Measurements from ENCODE around the gene NCAPG. TPM values are rescaled to one million over a fixed set of nuclear protein-coding genes. Genes with fewer than 3 reads are reported as not detected.

Gene NCAPG, protein sequence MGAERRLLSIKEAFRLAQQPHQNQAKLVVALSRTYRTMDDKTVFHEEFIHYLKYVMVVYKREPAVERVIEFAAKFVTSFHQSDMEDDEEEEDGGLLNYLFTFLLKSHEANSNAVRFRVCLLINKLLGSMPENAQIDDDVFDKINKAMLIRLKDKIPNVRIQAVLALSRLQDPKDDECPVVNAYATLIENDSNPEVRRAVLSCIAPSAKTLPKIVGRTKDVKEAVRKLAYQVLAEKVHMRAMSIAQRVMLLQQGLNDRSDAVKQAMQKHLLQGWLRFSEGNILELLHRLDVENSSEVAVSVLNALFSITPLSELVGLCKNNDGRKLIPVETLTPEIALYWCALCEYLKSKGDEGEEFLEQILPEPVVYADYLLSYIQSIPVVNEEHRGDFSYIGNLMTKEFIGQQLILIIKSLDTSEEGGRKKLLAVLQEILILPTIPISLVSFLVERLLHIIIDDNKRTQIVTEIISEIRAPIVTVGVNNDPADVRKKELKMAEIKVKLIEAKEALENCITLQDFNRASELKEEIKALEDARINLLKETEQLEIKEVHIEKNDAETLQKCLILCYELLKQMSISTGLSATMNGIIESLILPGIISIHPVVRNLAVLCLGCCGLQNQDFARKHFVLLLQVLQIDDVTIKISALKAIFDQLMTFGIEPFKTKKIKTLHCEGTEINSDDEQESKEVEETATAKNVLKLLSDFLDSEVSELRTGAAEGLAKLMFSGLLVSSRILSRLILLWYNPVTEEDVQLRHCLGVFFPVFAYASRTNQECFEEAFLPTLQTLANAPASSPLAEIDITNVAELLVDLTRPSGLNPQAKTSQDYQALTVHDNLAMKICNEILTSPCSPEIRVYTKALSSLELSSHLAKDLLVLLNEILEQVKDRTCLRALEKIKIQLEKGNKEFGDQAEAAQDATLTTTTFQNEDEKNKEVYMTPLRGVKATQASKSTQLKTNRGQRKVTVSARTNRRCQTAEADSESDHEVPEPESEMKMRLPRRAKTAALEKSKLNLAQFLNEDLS
- 10 to 100 TPM; 79.1 to 87.5 TPM for total RNA-seq

DNA sequence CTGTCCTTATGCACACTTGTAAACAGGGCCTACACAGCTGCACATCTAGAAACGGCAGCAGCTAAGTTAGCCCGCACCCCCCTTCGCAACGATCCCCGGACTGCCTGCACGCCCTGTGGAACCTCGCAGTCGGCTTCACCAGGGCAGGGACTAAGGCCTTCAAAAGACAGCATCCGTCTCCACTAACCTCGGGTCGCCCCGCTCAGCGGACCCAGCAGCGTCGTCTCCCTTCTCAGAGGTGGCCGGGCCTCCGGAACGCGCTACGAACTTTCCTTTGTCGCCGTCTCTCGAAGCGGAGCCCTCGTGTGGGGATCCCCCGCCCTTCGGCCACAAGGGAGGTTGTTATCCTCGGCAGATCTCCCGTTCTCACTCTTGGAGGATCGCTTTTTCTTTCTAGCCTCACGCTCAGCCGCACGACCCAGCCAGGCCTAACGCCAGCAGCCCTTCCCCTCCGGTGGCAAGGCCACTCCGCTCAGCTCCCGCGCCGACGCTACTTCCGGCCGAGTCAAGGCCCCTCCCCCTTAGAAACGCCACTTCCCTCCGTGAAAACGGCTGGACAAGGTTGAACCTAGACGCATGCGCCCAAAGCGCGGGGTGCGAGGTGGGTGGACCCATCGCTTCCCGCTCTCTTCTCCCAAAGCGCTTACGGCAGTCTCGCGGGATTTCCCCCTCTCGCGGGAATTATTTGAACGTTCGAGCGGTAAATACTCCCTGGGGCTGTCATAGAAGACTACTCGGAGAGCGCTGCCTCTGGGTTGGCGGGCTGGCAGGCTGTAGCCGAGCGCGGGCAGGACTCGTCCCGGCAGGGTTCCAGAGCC, at the start of gene NCAPG, which contains the start of gene DCAF16:
Gene NCAPG, plus strand, starts transcription at position 720 of the 818 bp plus-strand sequence. CDS start 99 bp downstream, outside the sequence.
Gene DCAF16, minus strand, starts transcription at position 498 of the 818 bp plus-strand sequence. CDS start 6,616 bp downstream, outside the sequence.
- H3K27me3 Mint-ChIP-seq (ENCODE audit: low read depth) = no peaks in the 10 kb centered on the region
- ATAC-seq (replicated peaks in 1 of 2) = peak; percentile 91
- H3K9me3 Mint-ChIP-seq = no peaks in the 10 kb centered on the region
- peaks cover 57% of the 10 kb centered on the region for H3K4me1 Mint-ChIP-seq (ENCODE audit: low read depth)
- H3K27ac Mint-ChIP-seq = peak within 1 kb of the TSS; percentile 95
- peak; percentile 99 for DNase-seq
- peak within 1 kb of the TSS; percentile 84 to 98 for H3K4me3 Mint-ChIP-seq
- peaks cover 11 to 46% of the 10 kb centered on the region in 2 donors for H3K36me3 Mint-ChIP-seq (ENCODE audit: insufficient read depth in 2 of 2)

DNA sequence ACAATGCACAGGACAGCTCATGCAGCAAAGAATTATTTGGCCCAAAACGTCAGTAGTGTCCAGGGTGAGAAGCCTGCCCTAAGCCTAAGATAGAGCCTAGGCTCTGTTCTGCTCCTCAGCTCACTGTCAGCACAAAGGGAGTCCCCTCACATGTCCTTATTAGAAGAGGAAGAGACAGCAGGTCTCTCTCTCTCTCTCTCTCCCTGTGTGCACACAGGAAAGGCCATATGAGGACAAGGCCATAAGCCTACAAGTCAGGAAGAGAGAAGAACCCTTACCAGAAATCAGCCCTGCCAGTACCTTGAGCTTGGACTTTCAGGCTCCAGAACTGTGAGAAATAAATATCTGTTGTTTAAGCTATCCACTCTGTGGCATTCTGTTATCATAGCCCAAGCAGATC, 49.7 kb upstream of the NCAPG start:
- no peaks in the 10 kb centered on the region for H3K27me3 Mint-ChIP-seq (ENCODE audit: low read depth)
- ATAC-seq (replicated peaks in 1 of 2) (no peak), DNase-seq (no peak)
- H3K9me3 Mint-ChIP-seq = peaks cover 1 to 2% of the 10 kb centered on the region in 2 donors
- peaks cover 5% of the 10 kb centered on the region for H3K4me1 Mint-ChIP-seq (ENCODE audit: low read depth)
- H3K27ac Mint-ChIP-seq = no peak overlapping the region
- H3K36me3 Mint-ChIP-seq (ENCODE audit: insufficient read depth in 2 of 2) = peaks cover under 1 to 2% of the 10 kb centered on the region in 2 donors
- H3K4me3 Mint-ChIP-seq = no peak overlapping the region

DNA sequence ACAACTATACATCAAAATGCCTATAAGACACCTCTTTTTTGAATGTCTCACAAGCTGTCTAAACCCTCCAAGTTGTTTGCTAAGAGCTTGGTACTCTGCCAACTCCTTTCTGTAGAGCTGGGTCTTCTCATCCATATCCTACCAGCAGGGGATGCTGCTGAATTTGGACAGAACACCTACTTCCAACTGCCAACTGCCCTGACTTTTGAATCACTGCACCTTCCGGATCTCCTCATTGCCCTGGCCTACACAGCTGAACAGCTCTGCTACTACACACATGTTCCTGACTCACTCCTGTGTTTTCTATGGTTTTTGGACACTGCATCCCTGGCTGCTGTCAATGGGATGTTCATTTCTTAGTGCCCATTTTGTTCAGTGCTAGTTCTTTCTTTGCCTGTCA, 48.1 kb upstream of the NCAPG start:
- Mint-ChIP-seq H3K4me3 (no peak overlapping the region), H3K27me3 (ENCODE audit: low read depth) (no peaks in the 10 kb centered on the region), H3K27ac (no peak overlapping the region), H3K9me3 (peaks cover 2 to 3% of the 10 kb centered on the region in 2 donors), H3K36me3 (ENCODE audit: insufficient read depth in 2 of 2) (peaks cover 2 to 4% of the 10 kb centered on the region in 2 donors), H3K4me1 (ENCODE audit: low read depth) (peaks cover 5% of the 10 kb centered on the region)
- DNase-seq = no peak
- ATAC-seq (replicated peaks in 1 of 2) = no peak

DNA sequence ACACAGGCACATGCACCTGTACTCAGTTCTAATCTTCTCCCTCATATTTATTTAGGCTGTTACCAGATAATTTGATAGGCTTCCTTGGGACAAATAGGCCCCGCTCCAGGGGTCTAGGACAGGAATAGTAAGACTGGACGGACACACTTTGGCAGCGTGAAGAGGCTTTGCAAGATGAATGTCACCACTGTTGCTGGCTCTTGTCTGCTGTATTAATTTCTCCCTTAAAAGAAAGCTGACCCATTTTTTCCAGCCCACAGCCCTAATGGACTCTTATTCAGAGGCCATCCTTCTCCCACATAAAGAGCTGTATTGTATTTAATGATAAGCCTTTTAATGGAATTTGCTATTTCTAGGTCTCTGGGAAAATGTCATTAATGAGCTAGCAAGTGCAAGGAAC, 47.4 kb upstream of the NCAPG start:
- Mint-ChIP-seq H3K36me3 (ENCODE audit: insufficient read depth in 2 of 2) (peaks cover 2 to 4% of the 10 kb centered on the region in 2 donors), H3K9me3 (peaks cover 2 to 3% of the 10 kb centered on the region in 2 donors), H3K27me3 (ENCODE audit: low read depth) (no peaks in the 10 kb centered on the region), H3K27ac (no peak overlapping the region), H3K4me1 (ENCODE audit: low read depth) (peaks cover 5% of the 10 kb centered on the region), H3K4me3 (no peak overlapping the region)
- ATAC-seq (replicated peaks in 1 of 2) = no peak
- no peak for DNase-seq

DNA sequence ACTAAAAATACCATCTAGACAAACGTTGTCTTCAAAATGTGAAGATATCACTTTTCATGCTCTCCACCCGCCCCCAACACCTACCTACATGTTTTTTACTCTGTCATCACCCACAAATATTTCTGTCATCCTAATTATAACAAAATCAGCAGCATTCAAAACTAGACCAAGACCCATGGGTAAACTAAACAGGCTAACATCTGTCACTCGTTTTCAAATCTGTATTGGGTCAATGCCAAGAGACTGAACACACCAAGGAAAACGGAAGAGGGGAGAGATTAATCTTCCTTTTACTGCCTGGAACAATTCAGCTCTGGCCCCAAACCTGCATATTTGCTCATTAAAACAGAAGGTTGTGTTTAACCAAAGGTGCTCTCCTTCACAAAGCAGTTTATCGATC, 46.8 kb upstream of the NCAPG start:
- ATAC-seq (replicated peaks in 1 of 2) (no peak), DNase-seq (no peak)
- Mint-ChIP-seq H3K4me1 (ENCODE audit: low read depth) (peaks cover 5% of the 10 kb centered on the region), H3K27ac (no peak overlapping the region), H3K9me3 (peaks cover 2 to 3% of the 10 kb centered on the region in 2 donors), H3K27me3 (ENCODE audit: low read depth) (no peaks in the 10 kb centered on the region), H3K36me3 (ENCODE audit: insufficient read depth in 2 of 2) (peaks cover 2 to 4% of the 10 kb centered on the region in 2 donors), H3K4me3 (no peak overlapping the region)

DNA sequence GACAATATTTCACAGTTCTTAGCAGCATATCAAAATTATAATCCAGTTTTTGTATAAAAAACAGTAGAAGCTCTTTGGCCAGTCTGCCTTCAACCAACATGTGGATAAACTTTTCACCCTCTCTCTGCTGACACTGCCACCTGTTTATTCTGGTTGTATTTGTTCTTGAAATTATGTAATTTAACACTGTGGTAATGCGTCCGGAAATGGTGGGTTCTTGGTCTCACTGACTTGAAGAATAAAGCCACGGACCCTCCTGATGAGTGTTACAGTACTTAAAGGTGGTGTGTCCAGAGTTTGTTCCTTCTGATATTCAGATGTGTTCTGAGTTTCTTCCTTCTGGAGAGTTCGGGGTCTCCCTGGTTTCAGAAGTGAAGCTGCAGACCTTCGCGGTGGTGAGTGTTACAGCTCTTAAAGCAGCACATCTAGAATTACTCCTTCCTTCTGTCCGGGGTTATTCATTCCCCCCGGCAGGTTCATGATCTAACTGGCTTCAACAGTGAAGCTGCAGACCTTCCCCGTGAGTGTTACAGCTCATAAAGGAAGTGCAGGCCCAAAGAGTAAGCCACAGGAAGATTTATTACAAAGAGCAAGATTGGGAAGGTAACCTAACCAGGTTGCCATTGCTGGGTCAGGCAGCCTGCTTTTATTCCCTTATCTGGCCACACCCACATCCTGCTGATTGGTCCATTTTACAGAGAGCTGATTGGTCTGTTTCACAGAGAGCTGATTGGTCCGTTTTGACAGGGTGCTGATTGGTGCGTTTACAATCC, 45.1 kb upstream of the NCAPG start:
- Mint-ChIP-seq H3K9me3 (peaks cover 2 to 3% of the 10 kb centered on the region in 2 donors), H3K27me3 (ENCODE audit: low read depth) (peaks cover 9% of the 10 kb centered on the region), H3K4me3 (peak overlapping the region in 1 of 2 donors; percentile 47), H3K27ac (no peak overlapping the region), H3K36me3 (ENCODE audit: insufficient read depth in 2 of 2) (peaks cover 2 to 4% of the 10 kb centered on the region in 2 donors), H3K4me1 (ENCODE audit: low read depth) (peaks cover 5% of the 10 kb centered on the region)
- DNase-seq (no peak), ATAC-seq (replicated peaks in 1 of 2) (peak in 1 of 2 donors; percentile 25)

DNA sequence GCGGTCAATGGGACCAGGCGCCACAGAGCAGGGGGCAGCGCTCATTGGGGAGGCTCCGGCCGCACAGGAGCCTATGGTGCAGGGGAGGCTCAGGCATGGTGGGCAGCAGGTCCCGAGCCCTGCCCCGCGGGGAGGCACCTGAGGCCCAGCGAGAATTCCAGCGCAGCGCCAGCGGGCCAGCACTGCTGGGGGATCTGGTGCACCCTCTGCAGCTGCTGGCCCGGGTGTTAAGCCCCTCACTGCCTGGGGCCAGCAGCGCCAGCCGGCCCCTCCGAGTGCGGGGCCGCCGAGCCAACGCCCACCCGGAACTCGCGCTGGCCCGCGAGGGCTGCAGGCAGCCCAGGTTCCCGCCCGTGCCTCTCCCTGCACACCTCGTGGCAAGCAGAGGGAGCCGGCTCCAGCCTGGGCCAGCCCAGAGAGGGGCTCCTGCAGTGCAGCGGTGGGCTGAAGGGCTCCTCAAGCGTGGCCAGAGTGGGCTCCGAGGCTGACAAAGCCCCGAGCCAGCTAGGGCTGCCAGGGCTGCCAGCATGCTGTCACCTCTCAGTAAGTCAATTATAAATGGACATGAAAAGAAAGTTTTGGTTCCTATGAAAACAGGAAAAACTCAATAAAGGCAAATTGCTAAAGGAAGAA, 43.8 kb upstream of the NCAPG start:
- ATAC-seq (replicated peaks in 1 of 2) = no peak
- Mint-ChIP-seq H3K9me3 (peaks cover 2 to 3% of the 10 kb centered on the region in 2 donors), H3K4me3 (no peak overlapping the region), H3K36me3 (ENCODE audit: insufficient read depth in 2 of 2) (peaks cover 2 to 4% of the 10 kb centered on the region in 2 donors), H3K27me3 (ENCODE audit: low read depth) (peaks cover 9% of the 10 kb centered on the region), H3K27ac (no peak overlapping the region), H3K4me1 (ENCODE audit: low read depth) (peaks cover 5% of the 10 kb centered on the region)
- DNase-seq = no peak

DNA sequence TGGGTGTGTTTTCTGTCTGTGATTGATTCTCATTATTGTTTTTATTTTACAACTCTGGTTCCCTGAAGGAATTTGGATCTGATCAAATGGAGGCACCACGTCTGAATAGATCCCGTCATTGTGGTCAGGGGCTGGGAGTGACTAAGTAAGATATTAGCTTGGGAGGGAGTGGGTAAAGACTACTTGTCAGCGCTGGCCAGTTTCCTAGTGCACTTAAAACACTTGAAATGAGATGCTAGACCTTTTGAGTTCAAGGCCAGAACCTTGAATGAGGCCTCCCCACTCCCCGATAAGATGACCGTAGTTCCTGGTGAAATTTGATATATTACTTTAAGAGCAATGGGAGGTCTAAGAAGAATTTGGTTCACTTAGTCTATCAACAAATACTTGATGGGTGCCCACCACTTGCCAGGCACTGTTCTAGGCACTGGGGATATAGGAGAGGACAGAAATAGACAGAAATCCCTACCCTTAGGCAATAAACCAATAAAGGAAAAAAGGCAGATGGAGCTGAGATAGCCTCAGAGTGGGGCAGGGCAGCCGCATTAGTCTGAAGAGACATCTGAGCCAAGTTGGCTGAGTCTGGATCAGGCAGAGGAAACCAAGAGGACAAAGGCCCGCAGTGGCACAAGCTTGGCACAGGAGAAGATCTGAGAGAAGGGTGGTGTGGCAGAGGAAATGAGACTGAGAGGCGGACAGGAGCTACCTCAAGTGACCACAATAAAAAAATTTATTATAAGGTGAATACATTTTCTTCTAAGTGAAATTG, 41.2 kb upstream of the NCAPG start:
- Mint-ChIP-seq H3K36me3 (ENCODE audit: insufficient read depth in 2 of 2) (peaks cover 2 to 4% of the 10 kb centered on the region in 2 donors), H3K27me3 (ENCODE audit: low read depth) (peaks cover 9% of the 10 kb centered on the region), H3K4me1 (ENCODE audit: low read depth) (peaks cover 5% of the 10 kb centered on the region), H3K4me3 (no peak overlapping the region), H3K27ac (no peak overlapping the region), H3K9me3 (peaks cover 2 to 3% of the 10 kb centered on the region in 2 donors)
- DNase-seq (no peak), ATAC-seq (replicated peaks in 1 of 2) (no peak)

DNA sequence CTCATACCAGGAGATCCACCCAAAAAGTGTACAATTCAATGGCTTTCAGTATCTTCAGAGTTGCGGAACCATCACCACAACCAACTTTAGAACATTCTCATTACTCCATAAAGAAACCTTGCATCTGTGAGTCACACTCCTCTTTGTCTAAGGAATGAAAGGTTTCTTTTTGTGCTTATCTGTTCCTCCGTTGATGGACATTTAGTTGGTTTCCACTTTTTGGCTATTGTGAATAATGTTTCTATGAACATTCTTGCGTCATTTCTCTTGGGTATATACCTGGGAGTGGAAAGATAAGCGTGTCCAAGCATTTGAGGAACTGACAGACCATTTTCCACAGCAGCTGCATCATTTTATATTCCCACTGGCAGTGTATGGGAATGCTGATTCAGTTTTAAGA, 39.9 kb upstream of the NCAPG start:
- peaks cover under 1% of the 10 kb centered on the region for H3K4me1 Mint-ChIP-seq (ENCODE audit: low read depth)
- DNase-seq = no peak
- H3K4me3 Mint-ChIP-seq = no peak overlapping the region
- no peak for ATAC-seq (replicated peaks in 1 of 2)
- no peak overlapping the region for H3K27ac Mint-ChIP-seq
- peaks cover 2 to 4% of the 10 kb centered on the region in 2 donors for H3K36me3 Mint-ChIP-seq (ENCODE audit: insufficient read depth in 2 of 2)
- peaks cover 9% of the 10 kb centered on the region for H3K27me3 Mint-ChIP-seq (ENCODE audit: low read depth)
- H3K9me3 Mint-ChIP-seq = peaks cover 2 to 3% of the 10 kb centered on the region in 2 donors

DNA sequence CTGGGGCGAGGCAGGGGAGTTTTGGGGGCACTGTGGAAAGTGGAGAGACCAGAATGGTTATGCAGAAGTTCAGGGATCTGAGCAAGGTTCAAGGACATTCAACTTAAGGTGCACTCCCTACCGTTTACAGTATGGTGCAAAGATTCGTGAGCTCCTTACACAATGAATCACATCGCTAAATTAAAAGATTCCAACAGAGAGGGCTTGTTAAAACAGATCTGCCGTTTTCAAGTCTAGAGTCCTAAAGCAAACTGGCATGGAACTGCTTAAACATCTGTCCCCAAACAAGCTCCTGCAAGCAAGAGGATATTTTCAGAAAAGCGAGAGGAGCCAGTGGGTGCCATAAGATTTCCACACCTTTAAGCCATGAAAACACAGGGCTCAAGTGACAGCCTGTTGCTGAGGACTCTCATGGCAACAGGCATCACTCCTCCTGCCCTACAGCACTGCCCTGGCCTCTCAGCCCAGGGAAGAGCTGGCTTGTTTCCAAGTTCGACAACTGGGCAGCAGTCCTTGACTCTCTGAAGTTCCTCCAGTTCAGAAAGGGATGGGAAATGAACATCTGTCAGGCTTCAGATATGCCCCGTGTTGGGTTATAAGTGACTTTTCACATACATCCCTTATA, 39.4 kb upstream of the NCAPG start:
- Mint-ChIP-seq H3K36me3 (ENCODE audit: insufficient read depth in 2 of 2) (no peaks in the 10 kb centered on the region), H3K4me1 (ENCODE audit: low read depth) (no peaks in the 10 kb centered on the region), H3K9me3 (no peaks in the 10 kb centered on the region), H3K27me3 (ENCODE audit: low read depth) (peaks cover 9% of the 10 kb centered on the region), H3K27ac (no peak overlapping the region), H3K4me3 (no peak overlapping the region)
- DNase-seq = no peak
- no peak for ATAC-seq (replicated peaks in 1 of 2)

All from activated T-cell treated with anti-CD3 and anti-CD28 coated beads, Interleukin-2, amount 50 U/mL, for 72 hours (primary cell).